Measurements from ENCODE around the gene RMI2.

The RMI2 gene

GRCh38 chr16:11349599-11350276 is 4.5 kb downstream of the RMI2 start:
- TF ChIP-seq GATA2 (IDR thresholded peaks at IDR 0.05; ENCODE audit: low read depth, low read length) (no peak), GATA3 (IDR thresholded peaks at IDR 0.05; ENCODE audit: low read depth, low read length) (no peak)

DNA sequence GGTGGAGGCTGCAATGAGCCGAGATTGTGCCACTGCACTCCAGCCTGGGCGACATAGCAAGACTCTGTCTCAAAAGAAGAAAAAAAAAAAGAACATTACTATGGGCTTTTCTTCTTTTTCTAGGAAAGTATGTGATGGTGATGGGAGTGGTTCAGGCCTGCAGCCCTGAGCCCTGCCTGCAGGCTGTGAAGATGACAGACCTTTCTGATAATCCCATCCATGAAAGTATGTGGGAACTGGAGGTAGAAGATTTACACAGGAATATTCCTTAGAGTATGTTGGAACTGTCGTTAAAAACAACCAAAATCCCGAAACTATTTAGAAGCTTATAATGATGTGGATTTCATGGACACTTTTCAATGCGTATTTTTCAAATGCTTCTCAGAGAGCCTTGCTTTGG is 5.3 kb downstream of the RMI2 start:
- TF ChIP-seq GATA3 (IDR thresholded peaks at IDR 0.05; ENCODE audit: low read depth, low read length) (no peak), GATA2 (IDR thresholded peaks at IDR 0.05; ENCODE audit: low read depth, low read length) (no peak)

DNA sequence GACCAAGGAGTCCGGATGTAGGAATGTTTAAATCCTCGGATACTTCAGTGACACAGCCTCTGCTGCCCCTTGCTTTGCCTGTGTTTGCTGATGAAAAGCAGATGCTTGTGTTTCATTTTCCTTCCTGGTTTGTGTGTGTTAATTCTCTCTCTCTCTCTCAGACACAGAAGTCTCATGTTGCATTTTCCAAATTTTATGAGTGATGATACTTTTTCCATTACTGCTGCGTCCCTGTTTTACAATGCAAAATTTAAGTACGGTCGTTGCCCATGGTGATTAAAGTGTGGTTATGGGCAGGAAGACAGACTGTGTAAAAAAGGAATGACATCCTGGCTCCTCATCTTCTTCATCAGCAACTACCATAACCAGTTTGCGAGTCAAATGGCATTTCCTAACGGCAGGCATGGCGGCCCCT is 5.7 kb downstream of the RMI2 start:
- TF ChIP-seq GATA3 (IDR thresholded peaks at IDR 0.05; ENCODE audit: low read depth, low read length) (no peak), GATA2 (IDR thresholded peaks at IDR 0.05; ENCODE audit: low read depth, low read length) (no peak)

DNA sequence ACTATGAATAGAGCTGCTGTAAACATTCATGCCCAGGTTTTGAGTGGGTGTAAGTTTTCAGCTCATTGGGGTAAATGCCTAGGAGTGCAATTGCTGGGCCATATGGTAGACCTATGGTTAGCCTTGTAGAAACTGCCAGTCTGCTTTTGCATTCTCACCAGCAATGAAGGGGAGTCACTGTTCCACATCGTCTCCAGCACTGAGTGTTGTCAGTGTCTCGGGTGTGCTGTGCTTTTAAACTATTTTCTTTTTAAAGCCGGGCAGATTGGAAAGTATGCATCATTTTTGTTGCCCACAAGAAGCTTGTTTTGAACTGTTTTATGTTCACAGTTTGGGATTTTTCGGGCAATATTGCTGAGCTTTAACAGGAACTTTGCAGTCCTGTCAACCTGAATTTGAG is 7.9 kb downstream of the RMI2 start:
- no peak for TF ChIP-seq GATA3 (IDR thresholded peaks at IDR 0.05; ENCODE audit: low read depth, low read length)

- TF ChIP-seq GATA3 (IDR thresholded peaks at IDR 0.05; ENCODE audit: low read depth, low read length) (no peak), GATA2 (IDR thresholded peaks at IDR 0.05; ENCODE audit: low read depth, low read length) (no peak)
Observed at GRCh38 chr16:11354407-11354732, 9.1 kb downstream of the RMI2 start.

GRCh38 chr16:11354733-11355574 is 9.7 kb downstream of the RMI2 start:
- TF ChIP-seq GATA3 (IDR thresholded peaks at IDR 0.05; ENCODE audit: low read depth, low read length), result no peak
- TF ChIP-seq GATA2 (IDR thresholded peaks at IDR 0.05; ENCODE audit: low read depth, low read length), result no peak

- TF ChIP-seq GATA2 (IDR thresholded peaks at IDR 0.05; ENCODE audit: low read depth, low read length) (no peak), GATA3 (IDR thresholded peaks at IDR 0.05; ENCODE audit: low read depth, low read length) (no peak)
Observed at GRCh38 chr16:11355862-11356261, 10.6 kb downstream of the RMI2 start.

DNA sequence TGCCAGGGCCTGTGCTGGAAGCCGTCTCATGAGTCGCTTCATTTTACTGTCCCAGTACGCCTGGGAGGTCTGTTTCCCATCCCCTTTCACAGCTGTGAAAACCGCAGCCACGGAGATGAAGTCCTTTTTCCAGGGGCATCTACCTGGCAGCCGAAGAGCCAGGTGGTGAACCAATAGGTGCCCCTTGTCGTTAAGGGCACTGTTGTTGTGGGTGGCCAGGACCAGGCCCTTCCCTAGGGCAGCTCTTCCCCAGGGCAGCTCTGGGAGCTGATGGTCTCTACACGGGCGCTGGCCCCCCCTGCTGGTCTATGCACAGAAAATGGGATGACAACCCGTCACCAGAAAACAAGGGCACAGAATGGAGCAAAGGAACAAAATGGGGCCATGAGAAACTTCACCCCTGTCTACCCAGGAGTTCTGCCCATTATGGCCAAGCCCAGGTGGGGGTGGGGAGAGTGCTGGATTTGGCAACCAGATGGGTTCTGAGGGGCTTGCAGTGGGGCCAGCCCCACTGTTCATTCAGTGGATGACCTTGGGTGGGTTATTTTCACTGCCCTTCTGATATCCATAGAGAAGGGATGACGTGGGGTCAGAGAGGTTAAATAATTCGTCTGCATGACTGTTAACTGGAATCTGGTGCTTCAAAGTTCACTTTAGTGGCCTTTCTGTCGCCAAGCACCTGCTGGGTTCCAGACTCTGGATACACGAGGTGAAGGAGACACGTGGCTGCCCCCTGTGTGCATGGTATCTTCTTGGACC is 11.5 kb downstream of the RMI2 start:
- TF ChIP-seq GATA2 (IDR thresholded peaks at IDR 0.05; ENCODE audit: low read depth, low read length) (no peak), GATA3 (IDR thresholded peaks at IDR 0.05; ENCODE audit: low read depth, low read length) (no peak)

DNA sequence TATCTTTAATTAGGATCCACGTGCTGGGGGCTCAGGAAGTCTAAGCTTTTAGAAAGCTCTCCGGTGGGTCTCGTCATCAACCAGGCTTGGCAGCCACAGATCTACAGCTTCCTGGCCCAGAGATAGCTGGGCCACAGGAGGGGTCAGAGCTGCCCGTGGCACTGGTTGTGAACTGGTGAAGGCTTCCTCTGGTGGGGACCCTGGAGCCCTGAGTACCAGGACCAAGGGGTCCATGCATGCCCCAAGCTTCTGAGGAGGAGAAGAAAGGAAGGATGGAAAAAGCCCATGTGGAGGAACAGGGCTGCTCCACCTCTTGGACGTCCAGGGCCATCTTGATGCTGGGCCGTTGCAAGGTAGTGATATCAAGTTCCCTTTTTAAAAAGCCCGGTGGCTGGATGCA is 13.3 kb downstream of the RMI2 start:
- no peak for TF ChIP-seq GATA2 (IDR thresholded peaks at IDR 0.05; ENCODE audit: low read depth, low read length)
- TF ChIP-seq GATA3 (IDR thresholded peaks at IDR 0.05; ENCODE audit: low read depth, low read length), result no peak

GRCh38 chr16:11359370-11359769 is 14.1 kb downstream of the RMI2 start:
- TF ChIP-seq GATA3 (IDR thresholded peaks at IDR 0.05; ENCODE audit: low read depth, low read length) (no peak), GATA2 (IDR thresholded peaks at IDR 0.05; ENCODE audit: low read depth, low read length) (no peak)

DNA sequence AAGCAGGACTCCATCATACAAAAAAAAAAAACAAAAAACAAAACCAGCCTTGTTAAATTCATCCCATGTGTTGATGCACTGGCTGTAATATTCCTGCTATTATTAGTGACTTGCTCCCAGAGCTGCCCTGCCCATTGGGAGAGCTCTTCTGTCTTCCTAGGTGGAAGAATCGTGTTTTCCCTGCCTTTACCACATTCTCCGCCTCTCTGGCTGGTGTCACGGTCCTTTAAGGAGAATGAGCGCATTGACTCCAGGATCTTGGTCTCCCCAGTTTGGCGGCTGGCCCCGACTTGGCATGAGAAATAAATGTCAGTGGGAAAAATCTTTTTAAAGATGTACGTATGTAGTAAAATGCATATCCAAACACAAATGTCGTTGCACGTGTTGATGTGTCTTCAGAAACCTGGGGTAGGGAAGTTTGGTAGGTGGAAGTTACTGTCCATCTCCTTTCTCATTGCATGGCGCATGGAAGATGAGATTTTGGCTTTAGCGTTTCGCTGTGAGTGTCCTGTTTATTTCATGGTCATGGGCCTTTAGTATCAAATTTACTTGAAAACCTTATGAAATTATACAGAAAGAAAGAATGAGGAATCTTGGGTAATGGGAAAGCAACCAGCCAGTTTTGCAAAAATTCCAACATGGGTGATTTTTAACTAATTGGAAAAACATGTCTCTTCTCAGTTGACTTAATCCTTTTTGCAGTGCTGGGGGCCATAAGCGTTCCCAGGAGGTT is 15.5 kb downstream of the RMI2 start:
- TF ChIP-seq GATA3 (IDR thresholded peaks at IDR 0.05; ENCODE audit: low read depth, low read length) (no peak), GATA2 (IDR thresholded peaks at IDR 0.05; ENCODE audit: low read depth, low read length) (no peak)

- TF ChIP-seq GATA2 (IDR thresholded peaks at IDR 0.05; ENCODE audit: low read depth, low read length), result no peak
- no peak for TF ChIP-seq GATA3 (IDR thresholded peaks at IDR 0.05; ENCODE audit: low read depth, low read length)
Observed at GRCh38 chr16:11361701-11362451, 16.6 kb downstream of the RMI2 start.

GRCh38 chr16:11363927-11364258 is 18.6 kb downstream of the RMI2 start:
- no peak for TF ChIP-seq GATA2 (IDR thresholded peaks at IDR 0.05; ENCODE audit: low read depth, low read length)
- no peak for TF ChIP-seq GATA3 (IDR thresholded peaks at IDR 0.05; ENCODE audit: low read depth, low read length)

Measured in SH-SY5Y (cell line).